ENCODE data around the gene PDE6B. TPM values are rescaled to one million over a fixed set of nuclear protein-coding genes. Genes with fewer than 3 reads are reported as not detected.

PDE6B gene
- total and polyA plus RNA-seq, 12 donors: 0.73 to 6.2 (median 3.6) TPM

GRCh38 chr4:658681-659667 is 33.6 kb downstream of the PDE6B start:
- Histone ChIP-seq H3K27me3 (peaks cover 0 to 22% (median 4%) of the 10 kb centered on the region in 7 donors), H3K9me3 (no peaks in the 10 kb centered on the region), H3K36me3 (no peaks in the 10 kb centered on the region), H3K4me1 (peaks cover 0 to 12% (median 7%) of the 10 kb centered on the region in 9 donors), H3K4me3 (no peak overlapping the region), H3K27ac (no peak overlapping the region)
- 90 to 93% methylated on average over 32 of the region's 32 CpGs for WGBS, 2 donors
- DNase-seq (no peak), ATAC-seq (no peak)
- intact Hi-C loops (cut with DNase I): no loop called here
- no peak for TF ChIP-seq CTCF (IDR thresholded peaks at IDR 0.05)

- Histone ChIP-seq H3K36me3 (no peaks in the 10 kb centered on the region), H3K27ac (no peak overlapping the region), H3K27me3 (peaks cover 0 to 19% (median 4%) of the 10 kb centered on the region in 7 donors), H3K9me3 (no peaks in the 10 kb centered on the region), H3K4me1 (peaks cover 0 to 19% (median 8%) of the 10 kb centered on the region in 9 donors), H3K4me3 (no peak overlapping the region)
- TF ChIP-seq CTCF (IDR thresholded peaks at IDR 0.05): no peak
- intact Hi-C loops (cut with DNase I): no loop called here
- no peak for ATAC-seq
- WGBS, 2 donors: 92 to 97% methylated on average over 8 of the region's 8 CpGs
- no peak for DNase-seq
These were observed 34.5 kb downstream of the PDE6B start for GRCh38 chr4:659851-660250.

GRCh38 chr4:660401-660800 is 35.0 kb downstream of the PDE6B start:
- Histone ChIP-seq H3K27ac (no peak overlapping the region), H3K9me3 (no peaks in the 10 kb centered on the region), H3K4me1 (peaks cover 0 to 19% (median 8%) of the 10 kb centered on the region in 9 donors), H3K4me3 (no peak overlapping the region), H3K36me3 (no peaks in the 10 kb centered on the region), H3K27me3 (peaks cover 0 to 17% (median 2%) of the 10 kb centered on the region in 7 donors)
- DNase-seq (no peak), ATAC-seq (no peak)
- TF ChIP-seq CTCF (IDR thresholded peaks at IDR 0.05): no peak
- intact Hi-C loops (cut with DNase I): no loop called here
- WGBS, 2 donors: 91 to 96% methylated on average over 10 of the region's 10 CpGs

- no peaks in the 10 kb centered on the region for H3K9me3 ChIP-seq
- H3K27me3 ChIP-seq: peaks cover 0 to 17% (median 2%) of the 10 kb centered on the region in 7 donors
- no peak overlapping the region for H3K4me3 ChIP-seq
- WGBS, 2 donors: 85 to 97% methylated on average over 3 of the region's 3 CpGs
- intact Hi-C loops (cut with DNase I): no loop called here
- no peak for TF ChIP-seq CTCF (IDR thresholded peaks at IDR 0.05)
- no peak overlapping the region for H3K27ac ChIP-seq
- peaks cover 0 to 19% (median 8%) of the 10 kb centered on the region in 9 donors for H3K4me1 ChIP-seq
- no peaks in the 10 kb centered on the region for H3K36me3 ChIP-seq
- no peak for ATAC-seq
- DNase-seq: no peak
These were observed 35.9 kb downstream of the PDE6B start for GRCh38 chr4:661231-661630.

Measured in heart right ventricle (tissue), 16 donors.